Right atrium auricular region (tissue), 2 donors: ENCODE measurements around the gene RELB. TPM values are rescaled to one million over a fixed set of nuclear protein-coding genes. Genes with fewer than 3 reads are reported as not detected.
"Not testable (repeated sequence)": the region's sequence is repeated elsewhere in the genome, so short reads cannot be mapped to it uniquely, and the experiment has no call there.

ENCODE experiments used
- DNase-seq: peaks from one replicate; pipeline ENCODE4 v3.0.0-alpha.2; 2019; ENCODE audit warnings: low spot score
- H3K27ac ChIP-seq, 2 donors: fragments of 200-600 bp; sonication (generic); 1 replicate in 1 of 2; 2 replicates in 1 of 2; pipeline ENCODE4 v1.5.1; 2016 to 2019
- H3K27me3 ChIP-seq, 2 donors: fragments of 200-600 bp; sonication (generic); one replicate each; pipeline versions ENCODE4 v1.5.1 to v1.6.0; 2017 to 2019
- H3K36me3 ChIP-seq: fragments of 200-600 bp; sonication (generic); one replicate; pipeline ENCODE4 v1.5.1; 2016
- H3K4me1 ChIP-seq, 2 donors: fragments of 200-600 bp; sonication (generic); one replicate each; pipeline versions ENCODE4 v1.5.1 to v1.6.0; 2017 to 2019
- H3K4me3 ChIP-seq, 2 donors: fragments of 200-600 bp; sonication (generic); 1 replicate in 1 of 2; 2 replicates in 1 of 2; pipeline ENCODE4 v1.5.1; 2017 to 2019; ENCODE audit warnings: mild to moderate bottlenecking in 1 of 2, moderate library complexity in 1 of 2
- H3K9me3 ChIP-seq, 2 donors: fragments of 200-600 bp; sonication (generic); one replicate each; pipeline ENCODE4 v1.5.1; 2019
- total RNA-seq, 2 donors: library from RNA; depleted of rRNA; stranded (reverse); fragments of >200 nt; gene quantifications; one replicate each; pipeline ENCODE4 v1.1.0, GENCODE V29; 2016
- TF ChIP-seq, protein P1 (sequence below), 2 donors: fragments of 200-600 bp; sonication (generic); IDR thresholded peaks; one replicate each; pipeline ENCODE4 v1.5.1; 2019; ENCODE audit warnings: antibody characterized with exemption in 2 of 2

RELB gene
- total RNA-seq, 2 donors from 2014 or later, result 1.3 to 3.1 TPM

DNA sequence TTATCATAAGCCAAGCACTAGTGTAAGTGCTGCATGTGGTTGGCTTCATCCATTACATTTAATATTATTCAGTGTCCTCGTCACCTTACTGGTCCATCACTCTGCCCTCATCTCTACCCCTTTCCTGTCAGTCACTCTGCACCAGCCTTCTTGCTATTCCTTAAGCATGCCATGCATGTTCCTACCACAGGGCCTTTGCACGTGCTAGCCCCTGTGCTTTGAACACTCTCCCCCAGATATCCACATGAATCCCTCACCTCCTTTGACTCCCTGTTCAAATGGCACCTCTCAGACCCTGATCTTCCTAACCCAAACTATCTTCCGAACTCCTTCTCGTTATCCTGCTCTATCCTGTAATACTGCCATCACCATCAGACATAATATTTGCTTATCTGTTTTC lies 3.2 kb upstream of the RELB start:
- TF ChIP-seq, protein P1, sequence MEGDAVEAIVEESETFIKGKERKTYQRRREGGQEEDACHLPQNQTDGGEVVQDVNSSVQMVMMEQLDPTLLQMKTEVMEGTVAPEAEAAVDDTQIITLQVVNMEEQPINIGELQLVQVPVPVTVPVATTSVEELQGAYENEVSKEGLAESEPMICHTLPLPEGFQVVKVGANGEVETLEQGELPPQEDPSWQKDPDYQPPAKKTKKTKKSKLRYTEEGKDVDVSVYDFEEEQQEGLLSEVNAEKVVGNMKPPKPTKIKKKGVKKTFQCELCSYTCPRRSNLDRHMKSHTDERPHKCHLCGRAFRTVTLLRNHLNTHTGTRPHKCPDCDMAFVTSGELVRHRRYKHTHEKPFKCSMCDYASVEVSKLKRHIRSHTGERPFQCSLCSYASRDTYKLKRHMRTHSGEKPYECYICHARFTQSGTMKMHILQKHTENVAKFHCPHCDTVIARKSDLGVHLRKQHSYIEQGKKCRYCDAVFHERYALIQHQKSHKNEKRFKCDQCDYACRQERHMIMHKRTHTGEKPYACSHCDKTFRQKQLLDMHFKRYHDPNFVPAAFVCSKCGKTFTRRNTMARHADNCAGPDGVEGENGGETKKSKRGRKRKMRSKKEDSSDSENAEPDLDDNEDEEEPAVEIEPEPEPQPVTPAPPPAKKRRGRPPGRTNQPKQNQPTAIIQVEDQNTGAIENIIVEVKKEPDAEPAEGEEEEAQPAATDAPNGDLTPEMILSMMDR (IDR thresholded peaks at IDR 0.05), result no peak
- no peaks in the 10 kb centered on the region for H3K27me3 ChIP-seq

DNA sequence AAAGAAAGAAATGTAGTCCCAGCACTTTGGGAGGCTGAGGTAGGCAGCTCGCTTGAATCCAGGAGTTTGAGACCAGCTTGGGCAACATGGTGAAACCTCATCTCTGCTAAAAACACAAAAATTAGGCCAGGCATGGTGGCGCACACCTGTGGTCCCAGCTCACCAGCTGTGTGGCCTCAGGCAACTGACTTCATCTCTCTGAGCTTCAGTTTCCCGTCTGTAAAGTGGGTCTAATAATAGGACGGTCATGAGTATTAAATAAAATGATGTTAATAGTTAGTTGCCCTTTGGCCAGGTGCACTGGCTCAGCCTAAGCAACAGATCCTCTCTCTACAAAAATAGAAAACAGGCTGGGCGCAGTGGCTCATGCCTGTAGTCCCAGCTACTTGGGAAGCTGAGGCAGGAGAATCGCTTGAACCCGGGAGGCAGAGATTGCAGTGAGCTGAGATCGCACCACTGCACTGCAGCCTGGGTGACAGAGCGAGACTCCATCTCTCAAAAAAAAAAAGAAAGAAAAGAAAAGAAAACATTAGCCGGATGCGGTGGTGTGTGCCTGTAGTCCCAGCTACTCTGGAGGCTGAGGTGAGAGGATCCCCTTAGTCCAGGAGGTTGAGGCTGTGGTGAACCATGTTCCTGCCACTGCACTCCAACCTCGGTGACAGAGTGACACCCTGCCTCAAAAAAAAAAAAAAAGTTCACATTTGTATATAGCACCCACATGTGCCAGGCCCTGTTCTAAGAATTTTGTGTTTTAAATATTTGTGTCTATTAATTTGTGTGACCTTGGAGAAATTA lies 1.9 kb upstream of the RELB start:
- not testable (repeated sequence) for H3K27ac ChIP-seq, DNase-seq, H3K4me3 ChIP-seq, H3K36me3 ChIP-seq, H3K9me3 ChIP-seq, H3K27me3 ChIP-seq
- peaks cover 0 to 14% of the 10 kb centered on the region in 2 donors for H3K4me1 ChIP-seq

More for the DNA sequence above, 3.2 kb upstream of the RELB start:
- DNase-seq, result no peak
- peaks cover 1% of the 10 kb centered on the region for H3K36me3 ChIP-seq
- H3K4me1 ChIP-seq, result peaks cover 0 to 14% of the 10 kb centered on the region in 2 donors
- no peak overlapping the region for H3K27ac ChIP-seq
- H3K4me3 ChIP-seq, result no peak overlapping the region
- H3K9me3 ChIP-seq, result no peaks in the 10 kb centered on the region

DNA sequence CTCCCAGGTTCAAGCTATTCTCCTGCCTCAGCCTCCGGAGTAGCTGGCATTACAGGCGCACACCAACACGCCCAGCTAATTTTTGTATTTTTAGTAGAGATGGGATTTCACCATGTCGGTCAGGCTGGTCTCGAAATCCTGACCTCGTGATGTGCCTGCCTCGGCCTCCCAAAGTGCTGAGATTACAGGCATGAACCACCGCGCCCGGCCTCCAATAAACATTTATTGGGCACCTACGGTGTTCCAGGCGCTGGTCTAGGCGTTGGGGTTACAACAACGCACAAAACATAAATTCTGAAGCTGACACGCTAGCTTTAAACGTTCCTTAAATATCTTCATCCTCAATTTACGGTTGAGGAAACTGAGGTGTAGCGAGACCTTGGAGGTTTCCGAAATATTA lies 599 bp upstream of the RELB start:
- H3K9me3 ChIP-seq, DNase-seq, H3K36me3 ChIP-seq, H3K27me3 ChIP-seq: not testable (repeated sequence)
- H3K27ac ChIP-seq, result peak overlapping the region; percentile 65 to 69
- peaks cover 0 to 14% of the 10 kb centered on the region in 2 donors for H3K4me1 ChIP-seq
- H3K4me3 ChIP-seq, result peak overlapping the region; percentile 72 to 88

DNA sequence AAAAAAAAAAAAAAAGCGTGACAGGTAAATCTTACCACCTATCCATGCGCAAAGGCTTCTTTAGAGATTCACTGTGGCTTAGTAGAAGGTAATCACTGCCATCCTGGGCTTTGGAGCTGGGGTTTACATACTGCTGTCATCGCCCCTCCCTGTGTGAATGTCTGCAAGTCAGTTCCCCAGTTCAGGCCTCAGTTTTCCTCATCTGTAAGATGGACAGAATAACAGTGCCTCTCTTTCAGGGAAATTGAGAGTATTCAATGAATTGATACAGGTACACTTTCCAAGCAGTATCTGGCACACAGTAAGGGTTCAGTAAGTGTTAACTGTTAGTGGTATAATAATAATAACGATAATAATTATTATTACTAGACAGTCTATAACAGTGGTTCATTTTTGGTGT lies 2.2 kb downstream of the RELB start:
- H3K27ac ChIP-seq, result no peak overlapping the region
- no peaks in the 10 kb centered on the region for H3K36me3 ChIP-seq
- no peaks in the 10 kb centered on the region for H3K27me3 ChIP-seq
- H3K4me1 ChIP-seq, result peaks cover 0 to 14% of the 10 kb centered on the region in 2 donors
- DNase-seq, result no peak
- H3K4me3 ChIP-seq, result no peak overlapping the region
- no peaks in the 10 kb centered on the region for H3K9me3 ChIP-seq
- TF ChIP-seq, protein P1 (IDR thresholded peaks at IDR 0.05), result no peak

DNA sequence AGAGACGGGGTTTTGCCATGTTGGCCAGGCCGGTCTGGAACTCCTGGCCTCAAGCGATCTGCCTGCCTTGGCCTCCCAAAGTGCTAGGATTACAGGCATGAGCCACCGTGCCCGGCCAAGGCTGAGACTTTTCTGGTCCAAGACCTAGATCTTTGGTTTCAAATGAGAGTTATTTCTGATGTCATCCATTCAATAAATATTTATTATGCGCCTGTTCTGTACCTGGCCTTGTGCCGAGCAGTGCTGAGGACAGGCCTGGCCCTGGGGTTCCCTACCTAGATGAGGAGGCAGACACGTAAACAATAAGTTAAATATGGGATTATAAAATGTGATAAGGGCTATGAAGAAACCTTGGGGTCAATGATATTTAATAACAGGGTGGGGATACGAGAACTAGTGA lies 4.5 kb downstream of the RELB start:
- H3K36me3 ChIP-seq, result no peaks in the 10 kb centered on the region
- peaks cover 0 to 10% of the 10 kb centered on the region in 2 donors for H3K4me1 ChIP-seq
- no peaks in the 10 kb centered on the region for H3K9me3 ChIP-seq
- H3K27ac ChIP-seq, result no peak overlapping the region
- no peak for DNase-seq
- H3K27me3 ChIP-seq, result no peaks in the 10 kb centered on the region
- TF ChIP-seq, protein P1 (IDR thresholded peaks at IDR 0.05), result no peak
- no peak overlapping the region for H3K4me3 ChIP-seq

DNA sequence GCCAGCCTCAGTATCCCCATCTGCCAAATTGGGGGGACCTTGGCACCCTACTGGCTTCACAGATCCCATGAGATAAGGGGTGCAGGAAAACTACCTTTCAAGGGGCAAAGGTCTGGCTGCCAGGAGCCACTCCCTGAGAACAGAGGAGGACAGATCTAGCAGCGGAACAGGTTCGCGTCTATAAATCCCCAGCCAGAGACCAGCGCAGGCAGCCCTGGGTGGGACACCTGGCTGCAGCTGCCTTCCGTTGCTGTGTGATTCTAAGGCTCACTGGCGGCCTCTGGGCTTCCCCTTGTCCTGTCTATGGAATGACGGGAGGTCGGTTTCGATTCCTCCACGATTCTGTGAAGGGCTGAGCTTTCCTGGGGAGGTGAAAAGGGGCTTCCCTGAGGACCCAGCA lies 7.3 kb downstream of the RELB start:
- TF ChIP-seq, protein P1 (IDR thresholded peaks at IDR 0.05), result no peak
- Histone ChIP-seq H3K9me3 (no peaks in the 10 kb centered on the region), H3K4me3 (no peak overlapping the region), H3K4me1 (no peaks in the 10 kb centered on the region), H3K36me3 (peaks cover 4% of the 10 kb centered on the region), H3K27ac (no peak overlapping the region), H3K27me3 (no peaks in the 10 kb centered on the region)
- DNase-seq, result no peak
